Esophagus squamous epithelium (tissue), 5 donors: ENCODE data around the gene HEBP1. TPM values are rescaled to one million over a fixed set of nuclear protein-coding genes. Genes with fewer than 3 reads are reported as not detected.
A peak's percentile ranks its signal among the peaks of the same experiment; 100 is the strongest.

Source experiments
- DNase-seq: peaks from one replicate; lab custom pipeline; 2025; lab: John Stamatoyannopoulos, UW
- H3K27ac ChIP-seq, 4 donors: fragments of 200-600 bp; sonication (generic); one replicate each; pipeline ENCODE4 v1.5.1; 2016 to 2019; ENCODE audit warnings: mild to moderate bottlenecking in 1 of 4
- H3K27me3 ChIP-seq, 4 donors: fragments of 200-600 bp; sonication (generic); 1 replicate in 3 of 4; 2 replicates in 1 of 4; pipeline versions ENCODE4 v1.5.1 to v1.6.0; 2017 to 2021; ENCODE audit warnings: antibody characterized with exemption in 1 of 4
- H3K36me3 ChIP-seq, 3 donors: fragments of 200-600 bp; sonication (generic); one replicate each; pipeline ENCODE4 v1.5.1; 2016 to 2019
- H3K4me1 ChIP-seq, 3 donors: fragments of 200-600 bp; sonication (generic); one replicate each; pipeline ENCODE4 v1.5.1; 2017 to 2019
- H3K4me3 ChIP-seq, 4 donors: fragments of 200-600 bp; sonication (generic); 1 replicate in 3 of 4; 2 replicates in 1 of 4; pipeline ENCODE4 v1.5.1; 2016 to 2019; ENCODE audit warnings: mild to moderate bottlenecking in 2 of 4, moderate library complexity in 1 of 4
- H3K9me3 ChIP-seq, 3 donors: fragments of 200-600 bp; sonication (generic); one replicate each; pipeline ENCODE4 v1.5.1; 2016 to 2019
- CTCF ChIP-seq, 6 experiments: fragments of 450-650 bp in 4 of 6; fragments of 200-600 bp in 2 of 6; sonication (generic) in 2 of 6; IDR thresholded peaks; one replicate each; pipeline ENCODE4 v1.5.1; 2016 to 2019; ENCODE audit warnings: antibody characterized with exemption in 6 of 6, mild to moderate bottlenecking in 4 of 6, moderate library complexity in 4 of 6
- POLR2A ChIP-seq, 4 donors: fragments of 450-650 bp; IDR thresholded peaks; one replicate each; pipeline ENCODE4 v1.6.1; 2017; ENCODE audit warnings: antibody characterized with exemption in 4 of 4, mild to moderate bottlenecking in 4 of 4, moderate library complexity in 3 of 4
- WGBS, 2 donors: methylation state at CpG; one replicate each; pipeline ENCODE4 v1.1.5; 2018; 5-methylcytosine and 5-hydroxymethylcytosine counted together
- intact Hi-C: fragments of 100-400 bp; cut with DNase I; formaldehyde crosslinking; loops from one replicate; pipeline ENCODE4 v1.15.0; 2022
- total RNA-seq, 4 donors: library from RNA; depleted of rRNA; stranded (reverse); fragments of >200 nt; gene quantifications; one replicate each; pipeline ENCODE4 v1.1.0, GENCODE V29; 2016
- donor health status: DM: yes; HTN: yes; CAD: no.

The HEBP1 gene
- total RNA-seq, 4 donors from 2014 or later = 17.0 to 50.9 (median 23.9) TPM

DNA sequence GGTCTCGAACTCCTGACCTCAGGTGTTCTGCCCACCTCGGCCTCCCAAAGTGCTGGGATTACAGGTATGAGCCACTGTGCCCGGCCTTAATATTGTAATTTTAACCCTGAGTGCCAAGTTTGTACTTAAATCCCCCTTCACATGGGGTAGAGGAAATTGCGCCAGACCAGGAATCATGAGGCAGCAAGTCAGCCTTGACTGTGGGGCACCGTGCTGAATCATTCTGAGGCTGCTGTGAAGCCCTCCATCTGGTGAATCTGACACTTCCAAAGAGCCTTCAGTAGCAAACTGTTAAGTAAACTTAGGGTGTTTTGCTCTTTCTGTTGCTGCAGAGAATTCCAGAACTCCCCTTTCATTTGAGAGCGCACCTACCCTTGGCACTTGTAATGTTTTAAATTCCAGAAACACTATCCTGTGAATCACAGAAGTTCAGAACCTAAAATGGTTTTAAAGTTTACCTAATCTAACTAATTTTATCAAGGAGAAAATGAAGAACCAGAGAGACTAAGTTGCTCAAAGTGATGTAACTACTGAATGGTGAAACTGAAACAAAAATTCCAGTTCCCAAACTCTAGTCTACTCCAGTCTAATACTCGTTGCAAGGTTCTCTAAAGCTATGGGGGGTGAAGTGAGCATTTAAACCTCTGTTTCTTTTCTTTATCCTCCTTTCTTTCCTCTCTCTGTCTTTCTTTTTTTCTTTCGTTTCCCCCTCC is 7.5 kb downstream of the HEBP1 start:
- no peak for DNase-seq
- peak overlapping the region in 2 of 4 donors; percentile 13 to 45 for H3K4me3 ChIP-seq
- TF ChIP-seq CTCF (IDR thresholded peaks at IDR 0.05) (no peak), POLR2A (IDR thresholded peaks at IDR 0.05) (no peak)
- no peaks in the 10 kb centered on the region for H3K27me3 ChIP-seq
- WGBS, 2 donors = 45 to 61% methylated on average over 7 of the region's 8 CpGs
- H3K27ac ChIP-seq = peak overlapping the region in 3 of 4 donors; percentile 60 to 73 (median 71)
- intact Hi-C loops = no loop called here
- H3K36me3 ChIP-seq = peaks cover 0 to 18% (median 4%) of the 10 kb centered on the region in 3 donors
- peaks cover 0 to 53% (median 11%) of the 10 kb centered on the region in 3 donors for H3K4me1 ChIP-seq
- no peaks in the 10 kb centered on the region for H3K9me3 ChIP-seq

- Histone ChIP-seq H3K4me1 (peaks cover 0 to 37% (median 0%) of the 10 kb centered on the region in 3 donors), H3K4me3 (no peak overlapping the region), H3K27ac (no peak overlapping the region), H3K36me3 (peaks cover 0 to 35% (median 12%) of the 10 kb centered on the region in 3 donors), H3K27me3 (no peaks in the 10 kb centered on the region), H3K9me3 (no peaks in the 10 kb centered on the region)
- intact Hi-C loops = no loop called here
- no peak for DNase-seq
- 59 to 74% methylated on average over 7 of the region's 7 CpGs for WGBS, 2 donors
- no peak for TF ChIP-seq POLR2A (IDR thresholded peaks at IDR 0.05)
- no peak for TF ChIP-seq CTCF (IDR thresholded peaks at IDR 0.05)
These were observed 9.2 kb downstream of the HEBP1 start for GRCh38 chr12:12990700-12991468.

- H3K27ac ChIP-seq = no peak overlapping the region
- WGBS, 2 donors = 65 to 68% methylated on average over 3 to 5 of the region's 5 CpGs
- TF ChIP-seq POLR2A (IDR thresholded peaks at IDR 0.05) = no peak
- no peaks in the 10 kb centered on the region for H3K27me3 ChIP-seq
- intact Hi-C loops = loop anchor here (10.0 kb wide), 1 partner anchor 73 kb away; no protein-coding TSS in a partner anchor
- H3K4me1 ChIP-seq = peaks cover 0 to 21% (median 0%) of the 10 kb centered on the region in 3 donors
- H3K9me3 ChIP-seq = no peaks in the 10 kb centered on the region
- peaks cover 0 to 56% (median 17%) of the 10 kb centered on the region in 3 donors for H3K36me3 ChIP-seq
- DNase-seq = no peak
- no peak overlapping the region for H3K4me3 ChIP-seq
These were observed 12.6 kb downstream of the HEBP1 start for GRCh38 chr12:12987421-12987820.

- H3K36me3 ChIP-seq = peaks cover 0 to 62% (median 17%) of the 10 kb centered on the region in 3 donors
- no peaks in the 10 kb centered on the region for H3K27me3 ChIP-seq
- DNase-seq = no peak
- peaks cover 0 to 17% (median 0%) of the 10 kb centered on the region in 3 donors for H3K4me1 ChIP-seq
- 78 to 85% methylated on average over 10 of the region's 10 CpGs for WGBS, 2 donors
- TF ChIP-seq CTCF (IDR thresholded peaks at IDR 0.05) (no peak), POLR2A (IDR thresholded peaks at IDR 0.05) (no peak)
- intact Hi-C loops = loop anchor here (10.0 kb wide), 1 partner anchor 72 kb away; no protein-coding TSS in a partner anchor
- H3K4me3 ChIP-seq = no peak overlapping the region
- no peaks in the 10 kb centered on the region for H3K9me3 ChIP-seq
- H3K27ac ChIP-seq = no peak overlapping the region
These were observed 13.2 kb downstream of the HEBP1 start for GRCh38 chr12:12986775-12987331.

- Histone ChIP-seq H3K27me3 (no peaks in the 10 kb centered on the region), H3K9me3 (no peaks in the 10 kb centered on the region), H3K4me3 (no peak overlapping the region), H3K36me3 (peaks cover 0 to 71% (median 17%) of the 10 kb centered on the region in 3 donors), H3K27ac (no peak overlapping the region), H3K4me1 (peaks cover 0 to 9% (median 0%) of the 10 kb centered on the region in 3 donors)
- 75 to 91% methylated on average over 4 of the region's 4 CpGs for WGBS, 2 donors
- TF ChIP-seq CTCF (IDR thresholded peaks at IDR 0.05) (peak in 4 of 6 experiments; percentile 35 to 60 (median 40)), POLR2A (IDR thresholded peaks at IDR 0.05) (no peak)
- no peak for DNase-seq
- intact Hi-C loops = loop anchor here (10.0 kb wide), 1 partner anchor 71 kb away; no protein-coding TSS in a partner anchor
These were observed 14.2 kb downstream of the HEBP1 start for GRCh38 chr12:12985817-12986408.
